ENCODE measurements around the gene NT5DC3. TPM values are rescaled to one million over a fixed set of nuclear protein-coding genes. Genes with fewer than 3 reads are reported as not detected.

Gene NT5DC3
- total RNA-seq, 1 donor from 2014 or later, result 3.1 TPM

DNA sequence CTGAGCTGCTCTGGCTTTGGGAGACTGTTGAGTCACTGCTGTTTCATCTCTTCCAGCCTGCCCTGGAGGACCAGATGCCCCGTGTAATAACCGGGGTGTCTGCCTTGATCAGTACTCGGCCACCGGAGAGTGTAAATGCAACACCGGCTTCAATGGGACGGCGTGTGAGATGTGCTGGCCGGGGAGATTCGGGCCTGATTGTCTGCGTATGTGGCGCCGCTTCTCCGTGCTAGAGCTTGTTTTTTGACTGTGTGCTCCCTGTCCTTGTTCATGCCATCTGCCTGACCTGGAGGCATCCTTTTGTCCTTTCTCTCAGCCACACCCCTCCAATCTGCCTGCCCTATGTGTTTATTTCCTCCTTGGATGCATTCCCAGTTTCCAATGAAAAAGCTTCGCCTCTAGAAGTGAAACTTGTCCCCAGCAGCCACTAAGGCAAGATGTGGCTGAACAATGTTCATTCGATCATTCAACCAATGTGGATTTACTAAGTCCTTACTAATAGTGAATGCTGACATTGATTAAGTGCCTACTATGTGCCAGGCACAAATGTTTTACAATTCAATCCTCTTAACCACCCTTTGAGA lies 98.6 kb downstream of the NT5DC3 start:
- H3K4me3 ChIP-seq, result peak overlapping the region; percentile 9
- no peak for DNase-seq
- H3K36me3 ChIP-seq, result no peaks in the 10 kb centered on the region
- peaks cover 14% of the 10 kb centered on the region for H3K4me1 ChIP-seq
- intact Hi-C loops (cut with micrococcal nuclease), result no loop called here
- no peaks in the 10 kb centered on the region for H3K27me3 ChIP-seq (ENCODE audit: low read depth)
- H3K9me3 ChIP-seq (replicated peaks), result no peaks in the 10 kb centered on the region
- H3K27ac ChIP-seq (replicated peaks), result peak overlapping the region; percentile 63
- TF ChIP-seq, protein P1, sequence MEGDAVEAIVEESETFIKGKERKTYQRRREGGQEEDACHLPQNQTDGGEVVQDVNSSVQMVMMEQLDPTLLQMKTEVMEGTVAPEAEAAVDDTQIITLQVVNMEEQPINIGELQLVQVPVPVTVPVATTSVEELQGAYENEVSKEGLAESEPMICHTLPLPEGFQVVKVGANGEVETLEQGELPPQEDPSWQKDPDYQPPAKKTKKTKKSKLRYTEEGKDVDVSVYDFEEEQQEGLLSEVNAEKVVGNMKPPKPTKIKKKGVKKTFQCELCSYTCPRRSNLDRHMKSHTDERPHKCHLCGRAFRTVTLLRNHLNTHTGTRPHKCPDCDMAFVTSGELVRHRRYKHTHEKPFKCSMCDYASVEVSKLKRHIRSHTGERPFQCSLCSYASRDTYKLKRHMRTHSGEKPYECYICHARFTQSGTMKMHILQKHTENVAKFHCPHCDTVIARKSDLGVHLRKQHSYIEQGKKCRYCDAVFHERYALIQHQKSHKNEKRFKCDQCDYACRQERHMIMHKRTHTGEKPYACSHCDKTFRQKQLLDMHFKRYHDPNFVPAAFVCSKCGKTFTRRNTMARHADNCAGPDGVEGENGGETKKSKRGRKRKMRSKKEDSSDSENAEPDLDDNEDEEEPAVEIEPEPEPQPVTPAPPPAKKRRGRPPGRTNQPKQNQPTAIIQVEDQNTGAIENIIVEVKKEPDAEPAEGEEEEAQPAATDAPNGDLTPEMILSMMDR (IDR thresholded peaks at IDR 0.05; ENCODE audit: borderline replicate concordance), result no peak

DNA sequence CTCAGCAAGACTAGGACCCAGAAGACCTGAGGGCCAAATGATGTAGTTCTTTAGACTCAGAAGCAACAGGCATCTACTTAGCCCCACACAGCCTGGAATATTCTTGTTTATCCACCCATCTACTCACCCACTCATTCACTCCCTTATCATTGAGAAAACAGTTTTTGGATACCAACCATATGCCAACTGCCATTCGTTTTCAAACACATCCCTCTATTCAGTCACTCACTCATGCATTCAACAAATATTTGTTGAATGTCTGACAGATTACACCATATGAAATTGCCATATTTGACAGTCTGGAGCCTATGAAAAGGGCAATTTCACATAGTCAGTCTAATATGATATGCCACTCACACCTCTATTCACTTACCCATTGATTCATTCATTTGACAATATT lies 103.2 kb downstream of the NT5DC3 start:
- no peaks in the 10 kb centered on the region for H3K27me3 ChIP-seq (ENCODE audit: low read depth)
- no peaks in the 10 kb centered on the region for H3K9me3 ChIP-seq (replicated peaks)
- no peak overlapping the region for H3K27ac ChIP-seq (replicated peaks)
- intact Hi-C loops (cut with micrococcal nuclease), result no loop called here
- no peak overlapping the region for H3K4me3 ChIP-seq
- no peaks in the 10 kb centered on the region for H3K36me3 ChIP-seq
- no peak for DNase-seq
- TF ChIP-seq, protein P1 (IDR thresholded peaks at IDR 0.05; ENCODE audit: borderline replicate concordance), result no peak
- peaks cover 14% of the 10 kb centered on the region for H3K4me1 ChIP-seq

DNA sequence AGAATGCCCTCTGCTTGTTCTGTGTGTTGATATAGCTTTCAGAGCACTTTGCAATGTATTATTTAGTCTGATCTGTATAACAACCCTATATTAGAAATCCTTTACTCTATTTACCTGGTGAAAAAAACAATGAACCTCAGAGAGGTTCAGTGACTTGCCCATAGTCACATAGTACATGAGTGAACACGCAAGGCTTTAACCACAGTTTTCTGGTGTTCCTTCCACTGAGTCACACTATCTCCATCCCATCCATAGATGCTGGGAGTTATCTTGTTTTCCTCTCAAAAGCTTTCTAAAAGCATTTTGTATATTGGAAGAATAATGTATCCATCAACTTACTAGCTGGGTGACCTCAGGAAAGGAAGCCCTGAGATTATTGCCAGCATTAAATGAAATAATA lies 104.5 kb downstream of the NT5DC3 start:
- Histone ChIP-seq H3K27me3 (ENCODE audit: low read depth) (no peaks in the 10 kb centered on the region), H3K36me3 (no peaks in the 10 kb centered on the region), H3K4me1 (peaks cover 4% of the 10 kb centered on the region), H3K9me3 (replicated peaks) (peaks cover 4% of the 10 kb centered on the region), H3K27ac (replicated peaks) (no peak overlapping the region), H3K4me3 (no peak overlapping the region)
- TF ChIP-seq, protein P1 (IDR thresholded peaks at IDR 0.05; ENCODE audit: borderline replicate concordance), result no peak
- intact Hi-C loops (cut with micrococcal nuclease), result no loop called here
- no peak for DNase-seq

DNA sequence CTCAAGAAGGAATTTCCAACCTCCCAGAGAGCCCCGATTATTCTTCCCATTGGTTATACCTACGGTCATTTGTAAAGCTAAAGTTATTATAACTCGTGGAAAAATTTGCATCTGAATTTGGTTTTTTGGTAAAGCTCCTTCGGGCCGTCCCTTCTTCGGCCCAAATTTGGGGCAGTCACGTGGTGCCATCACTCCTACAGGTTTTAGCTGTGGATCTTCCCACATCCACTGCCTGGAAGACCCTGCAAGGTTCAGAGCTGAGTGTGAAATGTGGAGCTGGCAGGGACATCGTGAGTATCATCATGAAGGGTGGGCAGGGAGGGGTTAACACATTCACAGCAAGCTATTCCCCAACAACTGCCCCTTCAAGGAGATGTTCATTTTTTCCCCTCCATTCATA lies 105.7 kb downstream of the NT5DC3 start:
- peaks cover 4% of the 10 kb centered on the region for H3K4me1 ChIP-seq
- H3K9me3 ChIP-seq (replicated peaks), result peaks cover 12% of the 10 kb centered on the region
- no peak for DNase-seq
- no peak overlapping the region for H3K4me3 ChIP-seq
- H3K27ac ChIP-seq (replicated peaks), result no peak overlapping the region
- H3K36me3 ChIP-seq, result no peaks in the 10 kb centered on the region
- TF ChIP-seq, protein P1 (IDR thresholded peaks at IDR 0.05; ENCODE audit: borderline replicate concordance), result no peak
- intact Hi-C loops (cut with micrococcal nuclease), result no loop called here
- no peaks in the 10 kb centered on the region for H3K27me3 ChIP-seq (ENCODE audit: low read depth)

DNA sequence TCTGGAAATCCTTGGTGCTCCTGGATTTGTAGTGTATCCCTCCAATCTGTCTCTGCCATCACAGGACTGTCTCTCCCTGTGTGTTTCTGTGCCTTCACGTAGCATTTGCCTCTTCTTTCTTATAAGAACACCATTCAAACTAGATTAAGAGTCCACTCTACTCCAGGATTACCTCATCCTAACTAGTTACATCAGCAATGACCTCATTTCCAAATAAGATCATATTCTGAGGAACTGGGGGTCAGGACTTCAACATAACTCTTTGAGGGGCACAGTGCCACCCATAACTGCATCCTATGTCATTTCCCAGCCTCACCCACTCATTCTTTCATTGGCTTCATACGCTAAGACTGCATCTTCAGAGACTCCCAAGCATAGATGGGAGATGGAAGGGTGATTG lies 106.2 kb downstream of the NT5DC3 start:
- intact Hi-C loops (cut with micrococcal nuclease), result no loop called here
- no peak for DNase-seq
- Histone ChIP-seq H3K27me3 (ENCODE audit: low read depth) (no peaks in the 10 kb centered on the region), H3K4me3 (no peak overlapping the region), H3K36me3 (no peaks in the 10 kb centered on the region), H3K4me1 (peaks cover 3% of the 10 kb centered on the region), H3K27ac (replicated peaks) (no peak overlapping the region), H3K9me3 (replicated peaks) (peaks cover 12% of the 10 kb centered on the region)
- TF ChIP-seq, protein P1 (IDR thresholded peaks at IDR 0.05; ENCODE audit: borderline replicate concordance), result no peak
